Spinal cord (tissue), 10 donors: Measurements from ENCODE around the gene DISC1. TPM values are rescaled to one million over a fixed set of nuclear protein-coding genes. Genes with fewer than 3 reads are reported as not detected.
"Not testable (repeated sequence)": the region's sequence is repeated elsewhere in the genome, so short reads cannot be mapped to it uniquely, and the experiment has no call there.

Source experiments
- DNase-seq, 6 donors: peaks; one replicate each; pipeline versions ENCODE4 v3.0.0 to v3.0.0-alpha.2; 2013 to 2015; ENCODE audit warnings: low spot score in 6 of 6, low read depth in 4 of 6
- H3K27ac ChIP-seq: one replicate; pipeline ENCODE4 v1.5.1; 2013; ENCODE audit warnings: low read depth, low read length, control low read depth
- H3K27me3 ChIP-seq: one replicate; pipeline ENCODE4 v1.6.1; 2013; ENCODE audit warnings: low read length; ENCODE audit not compliant: control insufficient read depth, insufficient read depth
- H3K36me3 ChIP-seq: one replicate; pipeline ENCODE4 v1.6.1; 2013; ENCODE audit warnings: low read length; ENCODE audit not compliant: control insufficient read depth, insufficient read depth
- H3K4me1 ChIP-seq: one replicate; pipeline ENCODE4 v1.6.1; 2013; ENCODE audit warnings: low read length; ENCODE audit not compliant: control insufficient read depth, insufficient read depth
- H3K4me3 ChIP-seq: one replicate; pipeline ENCODE4 v1.5.1; 2013; ENCODE audit warnings: low read depth, low read length, control low read depth
- H3K9me3 ChIP-seq: one replicate; pipeline ENCODE4 v1.6.1; 2013; ENCODE audit warnings: low read length; ENCODE audit not compliant: control insufficient read depth, insufficient read depth
- WGBS: methylation state at CpG from one replicate; pipeline ENCODE4 v1.1.5; 2013; ENCODE audit warnings: missing lambda C conversion rate; ENCODE audit not compliant: insufficient coverage; 5-methylcytosine and 5-hydroxymethylcytosine counted together
- polyA plus RNA-seq, 2 donors: library from polyadenylated mRNA; unstranded; fragments of 120-200 nt; gene quantifications; one replicate each; pipeline ENCODE4 v1.2.1, GENCODE V29; 2013; ENCODE audit not compliant: insufficient read length in 2 of 2
- total RNA-seq, 2 donors: library from RNA; depleted of rRNA in 1 of 2; stranded (reverse); fragments of 120-200 nt in 1 of 2; fragments of >200 nt in 1 of 2; gene quantifications; one replicate each; pipeline versions ENCODE4 v1.2.3 to v1.2.4, GENCODE V29; 2013 to 2014
- donor health status: healthy.

DISC1 gene
- total and polyA plus RNA-seq, 4 donors, result 8.3 to 22.1 (median 13.7) TPM

DNA sequence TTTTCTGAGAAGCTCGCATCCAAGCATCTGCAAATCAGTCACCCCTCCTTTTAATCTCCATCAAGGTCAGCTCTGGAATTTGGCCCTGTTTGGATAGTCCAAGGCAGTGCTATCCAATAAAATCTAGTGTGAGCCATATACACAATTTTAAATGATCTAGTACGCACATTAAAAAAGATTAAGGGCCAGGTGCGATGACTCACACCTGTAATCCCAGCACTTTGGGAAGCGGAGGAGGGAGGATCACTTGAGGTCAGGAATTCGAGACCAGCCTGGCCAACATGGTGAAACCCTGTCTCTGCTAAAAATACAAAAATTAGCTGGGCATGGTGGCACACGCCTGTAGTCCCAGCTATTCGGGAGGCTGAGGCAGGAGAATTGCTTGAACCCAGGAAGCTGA is 139.2 kb downstream of the DISC1 start:
- 100% methylated on average over 2 of the region's 7 CpGs for WGBS
- not testable (repeated sequence) for H3K27ac ChIP-seq, H3K9me3 ChIP-seq, H3K27me3 ChIP-seq, H3K36me3 ChIP-seq, H3K4me3 ChIP-seq, H3K4me1 ChIP-seq, DNase-seq

DNA sequence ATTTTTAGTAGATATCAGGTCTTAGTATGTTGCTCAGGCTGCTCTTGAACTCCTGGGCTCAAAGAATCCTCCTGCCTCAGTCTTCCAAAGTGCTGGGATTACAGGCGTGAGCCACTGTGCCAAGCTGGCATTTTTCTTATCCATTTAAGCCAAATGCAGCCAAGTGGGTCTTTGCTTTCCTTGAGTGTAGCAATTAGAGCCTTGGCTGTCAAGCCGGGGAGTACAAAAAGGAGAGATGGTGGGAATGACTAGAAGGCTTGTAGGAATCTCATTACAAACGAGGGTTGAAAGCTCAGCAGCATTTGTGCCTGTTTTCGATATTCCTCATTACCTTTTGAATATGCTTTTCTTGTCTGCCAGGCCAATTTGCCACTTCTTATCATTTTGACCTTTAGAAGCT is 140.9 kb downstream of the DISC1 start:
- Histone ChIP-seq H3K27me3 (no peaks in the 10 kb centered on the region), H3K9me3 (no peaks in the 10 kb centered on the region), H3K36me3 (peaks cover 2% of the 10 kb centered on the region), H3K4me1 (peaks cover 3% of the 10 kb centered on the region), H3K27ac (no peak overlapping the region), H3K4me3 (no peak overlapping the region)
- WGBS, result 80% methylated on average over 2 of the region's 4 CpGs
- DNase-seq, result peak in 1 of 6 donors; percentile 68

GRCh38 chr1:231768416-231768815 is 141.8 kb downstream of the DISC1 start:
- no peaks in the 10 kb centered on the region for H3K9me3 ChIP-seq
- H3K36me3 ChIP-seq, result peaks cover 2% of the 10 kb centered on the region
- H3K27ac ChIP-seq, result no peak overlapping the region
- no peak for DNase-seq
- H3K4me3 ChIP-seq, result no peak overlapping the region
- no peaks in the 10 kb centered on the region for H3K27me3 ChIP-seq
- WGBS, result no CpG with 5 or more reads among the region's 1 CpG
- peaks cover 3% of the 10 kb centered on the region for H3K4me1 ChIP-seq

DNA sequence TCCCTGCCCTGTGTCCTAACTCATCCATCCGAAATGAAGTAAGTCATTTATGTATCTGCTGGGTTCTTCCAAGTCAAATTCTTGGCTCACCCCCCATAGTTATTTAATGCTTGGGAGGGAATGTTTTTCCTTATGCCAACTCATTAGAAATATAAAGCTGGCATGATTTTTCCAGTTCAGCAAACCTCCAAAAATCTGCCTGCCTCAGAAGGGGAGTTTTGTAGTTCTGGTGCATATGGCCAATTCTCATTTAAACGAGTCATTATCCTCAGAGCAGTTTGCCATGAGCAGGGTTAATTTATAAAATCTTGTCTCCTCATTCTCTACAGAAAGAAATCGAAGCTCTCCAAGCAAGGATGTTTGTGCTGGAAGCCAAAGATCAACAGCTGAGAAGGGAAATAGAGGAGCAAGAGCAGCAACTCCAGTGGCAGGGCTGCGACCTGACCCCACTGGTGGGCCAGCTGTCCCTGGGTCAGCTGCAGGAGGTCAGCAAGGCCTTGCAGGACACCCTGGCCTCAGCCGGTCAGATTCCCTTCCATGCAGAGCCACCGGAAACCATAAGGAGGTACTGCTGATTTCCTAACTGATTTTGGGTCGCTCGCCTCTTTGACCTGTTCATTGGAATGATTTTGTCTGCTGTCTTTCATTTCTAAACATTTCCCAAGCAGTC is 144.1 kb downstream of the DISC1 start:
- peak in 2 of 6 donors; percentile 74 to 86 for DNase-seq
- H3K4me1 ChIP-seq, result peaks cover 3% of the 10 kb centered on the region
- H3K36me3 ChIP-seq, result peaks cover 2% of the 10 kb centered on the region
- H3K27ac ChIP-seq, result no peak overlapping the region
- no peak overlapping the region for H3K4me3 ChIP-seq
- 53% methylated on average over 3 of the region's 8 CpGs for WGBS
- no peaks in the 10 kb centered on the region for H3K27me3 ChIP-seq
- H3K9me3 ChIP-seq, result no peaks in the 10 kb centered on the region

- Histone ChIP-seq H3K9me3 (no peaks in the 10 kb centered on the region), H3K4me3 (no peak overlapping the region), H3K4me1 (peaks cover 26% of the 10 kb centered on the region), H3K27ac (no peak overlapping the region), H3K27me3 (no peaks in the 10 kb centered on the region), H3K36me3 (peaks cover 2% of the 10 kb centered on the region)
- no peak for DNase-seq
- 91% methylated on average over 1 of the region's 4 CpGs for WGBS
These were observed 148.2 kb downstream of the DISC1 start for GRCh38 chr1:231774719-231775335.

- no peaks in the 10 kb centered on the region for H3K36me3 ChIP-seq
- H3K27me3 ChIP-seq, result no peaks in the 10 kb centered on the region
- DNase-seq, result peak in 2 of 6 donors; percentile 63 to 71
- peaks cover 23% of the 10 kb centered on the region for H3K4me1 ChIP-seq
- H3K9me3 ChIP-seq, result no peaks in the 10 kb centered on the region
- 77% methylated on average over 9 of the region's 10 CpGs for WGBS
- no peak overlapping the region for H3K4me3 ChIP-seq
- H3K27ac ChIP-seq, result peak overlapping the region; percentile 89
These were observed 149.6 kb downstream of the DISC1 start for GRCh38 chr1:231776010-231776756.

DNA sequence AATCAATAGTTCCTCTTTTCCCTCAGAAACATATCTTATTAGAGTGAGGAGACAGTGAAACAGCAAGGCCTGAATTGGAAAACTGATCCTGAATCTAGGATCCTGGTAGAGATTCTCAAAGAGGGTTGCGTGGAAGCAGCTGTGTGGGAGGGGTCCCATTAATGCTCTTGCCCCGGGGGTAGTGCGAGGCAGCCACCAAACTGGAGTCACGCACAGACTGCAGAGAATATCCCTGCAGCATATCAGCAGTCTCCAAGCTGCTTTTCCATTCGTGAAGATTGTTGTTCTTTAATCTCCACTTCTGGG is 150.1 kb downstream of the DISC1 start:
- DNase-seq, result peak in 1 of 6 donors; percentile 36
- Histone ChIP-seq H3K4me1 (peaks cover 23% of the 10 kb centered on the region), H3K36me3 (no peaks in the 10 kb centered on the region), H3K9me3 (no peaks in the 10 kb centered on the region), H3K27ac (peak overlapping the region; percentile 89), H3K4me3 (no peak overlapping the region), H3K27me3 (no peaks in the 10 kb centered on the region)
- 71% methylated on average over 5 of the region's 5 CpGs for WGBS

DNA sequence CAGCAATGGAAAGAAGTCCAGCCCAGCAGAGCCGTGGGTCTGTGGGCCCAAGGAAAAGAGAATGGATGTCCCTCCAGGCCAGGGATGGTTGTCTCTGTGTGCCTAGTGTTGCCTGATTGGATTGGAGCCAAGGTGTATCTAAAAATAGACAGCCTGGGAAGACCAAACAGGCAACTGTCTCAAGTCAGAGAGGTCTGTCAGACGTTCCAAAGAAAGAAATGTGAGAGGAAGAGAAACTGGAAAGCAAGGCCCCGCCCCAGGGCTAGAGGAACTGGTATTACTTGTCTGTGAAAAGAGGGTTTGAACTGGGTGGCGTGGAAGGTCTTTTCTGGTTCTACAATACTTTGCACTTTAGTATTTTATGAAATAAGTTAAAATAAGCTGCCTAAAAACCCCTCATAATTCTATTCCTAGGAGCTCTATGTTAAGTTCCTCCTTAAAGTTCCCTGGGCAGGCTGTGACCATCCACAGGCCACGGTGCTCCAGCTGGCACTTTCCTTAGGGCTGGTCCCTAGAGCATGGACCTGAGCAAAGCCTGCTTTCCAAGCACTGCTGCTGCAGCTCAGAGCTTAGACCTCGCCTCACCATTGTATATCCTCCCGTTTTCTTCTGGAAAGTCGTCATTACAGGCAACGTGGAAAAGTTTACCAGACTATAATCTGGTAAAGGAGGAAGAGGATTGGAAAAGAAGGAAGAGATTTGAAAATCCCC is 151.6 kb downstream of the DISC1 start:
- H3K27me3 ChIP-seq, result no peaks in the 10 kb centered on the region
- H3K27ac ChIP-seq, result no peak overlapping the region
- H3K4me3 ChIP-seq, result no peak overlapping the region
- peak in 1 of 6 donors; percentile 36 for DNase-seq
- WGBS, result 62% methylated on average over 2 of the region's 9 CpGs
- no peaks in the 10 kb centered on the region for H3K9me3 ChIP-seq
- H3K36me3 ChIP-seq, result no peaks in the 10 kb centered on the region
- peaks cover 23% of the 10 kb centered on the region for H3K4me1 ChIP-seq

- Histone ChIP-seq H3K4me1 (peaks cover 23% of the 10 kb centered on the region), H3K27me3 (no peaks in the 10 kb centered on the region), H3K36me3 (no peaks in the 10 kb centered on the region), H3K27ac (no peak overlapping the region), H3K9me3 (no peaks in the 10 kb centered on the region), H3K4me3 (no peak overlapping the region)
- WGBS, result 74% methylated on average over 2 of the region's 3 CpGs
- peak in 2 of 6 donors; percentile 30 to 46 for DNase-seq
These were observed 152.5 kb downstream of the DISC1 start for GRCh38 chr1:231779081-231779480.
